Measurements from ENCODE around the gene CCDC40.

Gene CCDC40

GRCh38 chr17:80115159-80115558, 78.7 kb downstream of the CCDC40 start:
- Histone ChIP-seq H3K4me1 (ENCODE audit: control insufficient read depth, insufficient read depth, low read length) (no peaks in the 10 kb centered on the region), H3K27me3 (ENCODE audit: control insufficient read depth, insufficient read depth, low read length) (no peaks in the 10 kb centered on the region), H3K9ac (ENCODE audit: low read length) (no peak overlapping the region), H3K9me3 (ENCODE audit: control insufficient read depth, low read length) (no peaks in the 10 kb centered on the region), H3K4me3 (ENCODE audit: low read length) (no peak overlapping the region), H3K36me3 (ENCODE audit: control insufficient read depth, insufficient read depth, low read length) (no peaks in the 10 kb centered on the region)

DNA sequence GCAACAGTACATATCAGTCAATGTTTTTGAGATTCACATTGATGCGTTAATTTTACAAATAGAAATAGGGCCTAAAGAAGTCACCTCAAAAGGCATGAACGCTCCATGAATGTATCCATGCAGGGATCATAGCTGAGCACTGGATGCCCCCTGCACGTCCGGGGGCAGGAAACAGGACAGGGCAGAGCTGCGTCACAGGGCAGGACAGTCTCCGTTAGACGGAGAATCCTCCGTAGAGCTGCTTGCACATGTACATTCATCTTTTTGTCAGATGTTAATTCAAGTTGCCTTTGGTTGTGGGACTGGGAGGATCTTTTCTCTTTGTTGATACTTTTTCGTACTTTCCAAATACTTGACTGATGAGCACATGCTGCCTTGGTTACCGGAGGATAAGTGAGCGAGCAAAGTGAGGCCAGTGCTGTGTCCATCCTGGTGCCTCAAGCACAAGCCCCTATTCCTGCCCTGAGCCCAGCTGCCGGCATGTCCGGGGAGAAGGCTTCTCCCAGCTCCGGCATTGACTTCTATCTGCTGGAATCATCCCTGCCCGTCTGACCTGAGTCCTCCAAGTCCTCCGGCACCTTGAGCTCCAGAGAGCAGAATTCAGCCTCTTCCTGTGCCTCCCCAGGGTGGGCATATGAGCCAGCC, 80.0 kb downstream of the CCDC40 start:
- H3K27me3 ChIP-seq (ENCODE audit: control insufficient read depth, insufficient read depth, low read length): no peaks in the 10 kb centered on the region
- no peak overlapping the region for H3K9ac ChIP-seq (ENCODE audit: low read length)
- no peak overlapping the region for H3K4me3 ChIP-seq (ENCODE audit: low read length)
- H3K36me3 ChIP-seq (ENCODE audit: control insufficient read depth, insufficient read depth, low read length): no peaks in the 10 kb centered on the region
- H3K4me1 ChIP-seq (ENCODE audit: control insufficient read depth, insufficient read depth, low read length): no peaks in the 10 kb centered on the region
- no peaks in the 10 kb centered on the region for H3K9me3 ChIP-seq (ENCODE audit: control insufficient read depth, low read length)

DNA sequence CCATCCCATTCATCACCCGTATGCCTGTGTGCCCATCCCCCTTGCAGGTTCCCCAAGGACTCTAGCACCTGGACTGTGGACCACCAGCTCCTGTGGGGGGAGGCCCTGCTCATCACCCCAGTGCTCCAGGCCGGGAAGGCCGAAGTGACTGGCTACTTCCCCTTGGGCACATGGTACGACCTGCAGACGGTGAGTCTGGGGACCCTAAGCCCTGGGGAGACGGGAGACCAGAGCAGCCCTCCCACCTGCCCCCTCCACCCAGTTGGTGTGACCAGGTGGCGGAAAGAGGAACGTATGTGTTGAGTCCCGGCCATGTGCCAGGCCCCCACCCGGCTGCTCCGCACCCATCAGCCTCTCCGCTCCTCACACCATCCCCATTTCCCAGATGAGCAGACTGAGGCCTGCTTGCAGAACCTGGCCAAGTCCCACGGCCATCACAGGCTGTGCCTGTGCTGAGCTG, 80.5 kb downstream of the CCDC40 start:
- H3K4me1 ChIP-seq (ENCODE audit: control insufficient read depth, insufficient read depth, low read length): no peaks in the 10 kb centered on the region
- H3K9me3 ChIP-seq (ENCODE audit: control insufficient read depth, low read length): no peaks in the 10 kb centered on the region
- no peaks in the 10 kb centered on the region for H3K36me3 ChIP-seq (ENCODE audit: control insufficient read depth, insufficient read depth, low read length)
- no peaks in the 10 kb centered on the region for H3K27me3 ChIP-seq (ENCODE audit: control insufficient read depth, insufficient read depth, low read length)
- no peak overlapping the region for H3K9ac ChIP-seq (ENCODE audit: low read length)
- no peak overlapping the region for H3K4me3 ChIP-seq (ENCODE audit: low read length)

- Histone ChIP-seq H3K4me1 (ENCODE audit: control insufficient read depth, insufficient read depth, low read length) (no peaks in the 10 kb centered on the region), H3K9me3 (ENCODE audit: control insufficient read depth, low read length) (no peaks in the 10 kb centered on the region), H3K9ac (ENCODE audit: low read length) (no peak overlapping the region), H3K27me3 (ENCODE audit: control insufficient read depth, insufficient read depth, low read length) (no peaks in the 10 kb centered on the region), H3K4me3 (ENCODE audit: low read length) (no peak overlapping the region), H3K36me3 (ENCODE audit: control insufficient read depth, insufficient read depth, low read length) (no peaks in the 10 kb centered on the region)
These were observed 81.3 kb downstream of the CCDC40 start for GRCh38 chr17:80117491-80118401.

DNA sequence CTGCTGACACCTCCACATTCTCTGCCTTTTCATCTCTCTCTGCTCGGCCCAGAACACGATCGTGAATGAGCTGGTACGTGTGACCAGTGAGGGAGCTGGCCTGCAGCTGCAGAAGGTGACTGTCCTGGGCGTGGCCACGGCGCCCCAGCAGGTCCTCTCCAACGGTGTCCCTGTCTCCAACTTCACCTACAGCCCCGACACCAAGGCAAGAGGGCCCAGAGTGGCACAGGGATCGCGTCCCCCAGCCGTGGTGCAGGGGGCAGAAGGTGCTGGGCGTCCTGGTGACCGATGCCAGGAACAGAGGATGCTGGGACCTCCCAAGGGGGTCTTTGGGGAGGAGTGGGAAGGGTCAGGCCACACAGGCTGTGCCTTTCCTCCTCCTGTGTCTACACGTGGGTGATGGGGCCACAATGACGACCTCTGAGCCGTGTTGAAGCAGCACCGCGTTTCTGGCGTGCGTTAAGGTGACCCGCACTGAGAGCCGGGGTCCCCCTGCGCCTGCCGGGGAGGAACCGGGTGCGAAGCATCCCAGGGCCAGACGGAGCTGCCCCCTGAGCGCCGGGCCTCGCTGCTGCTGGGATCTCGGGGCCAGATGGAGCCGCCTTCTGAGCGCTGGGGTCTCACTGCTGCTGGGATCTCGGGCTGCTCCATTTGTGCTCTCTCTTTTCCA, 82.3 kb downstream of the CCDC40 start:
- Histone ChIP-seq H3K9me3 (ENCODE audit: control insufficient read depth, low read length) (no peaks in the 10 kb centered on the region), H3K4me3 (ENCODE audit: low read length) (no peak overlapping the region), H3K36me3 (ENCODE audit: control insufficient read depth, insufficient read depth, low read length) (no peaks in the 10 kb centered on the region), H3K4me1 (ENCODE audit: control insufficient read depth, insufficient read depth, low read length) (no peaks in the 10 kb centered on the region), H3K27me3 (ENCODE audit: control insufficient read depth, insufficient read depth, low read length) (no peaks in the 10 kb centered on the region), H3K9ac (ENCODE audit: low read length) (no peak overlapping the region)

DNA sequence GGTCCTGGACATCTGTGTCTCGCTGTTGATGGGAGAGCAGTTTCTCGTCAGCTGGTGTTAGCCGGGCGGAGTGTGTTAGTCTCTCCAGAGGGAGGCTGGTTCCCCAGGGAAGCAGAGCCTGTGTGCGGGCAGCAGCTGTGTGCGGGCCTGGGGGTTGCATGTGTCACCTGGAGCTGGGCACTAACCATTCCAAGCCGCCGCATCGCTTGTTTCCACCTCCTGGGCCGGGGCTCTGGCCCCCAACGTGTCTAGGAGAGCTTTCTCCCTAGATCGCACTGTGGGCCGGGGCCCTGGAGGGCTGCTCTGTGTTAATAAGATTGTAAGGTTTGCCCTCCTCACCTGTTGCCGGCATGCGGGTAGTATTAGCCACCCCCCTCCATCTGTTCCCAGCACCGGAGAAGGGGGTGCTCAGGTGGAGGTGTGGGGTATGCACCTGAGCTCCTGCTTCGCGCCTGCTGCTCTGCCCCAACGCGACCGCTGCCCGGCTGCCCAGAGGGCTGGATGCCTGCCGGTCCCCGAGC, 82.9 kb downstream of the CCDC40 start:
- H3K4me3 ChIP-seq (ENCODE audit: low read length): no peak overlapping the region
- H3K4me1 ChIP-seq (ENCODE audit: control insufficient read depth, insufficient read depth, low read length): no peaks in the 10 kb centered on the region
- no peaks in the 10 kb centered on the region for H3K27me3 ChIP-seq (ENCODE audit: control insufficient read depth, insufficient read depth, low read length)
- no peaks in the 10 kb centered on the region for H3K9me3 ChIP-seq (ENCODE audit: control insufficient read depth, low read length)
- H3K9ac ChIP-seq (ENCODE audit: low read length): no peak overlapping the region
- H3K36me3 ChIP-seq (ENCODE audit: control insufficient read depth, insufficient read depth, low read length): no peaks in the 10 kb centered on the region

DNA sequence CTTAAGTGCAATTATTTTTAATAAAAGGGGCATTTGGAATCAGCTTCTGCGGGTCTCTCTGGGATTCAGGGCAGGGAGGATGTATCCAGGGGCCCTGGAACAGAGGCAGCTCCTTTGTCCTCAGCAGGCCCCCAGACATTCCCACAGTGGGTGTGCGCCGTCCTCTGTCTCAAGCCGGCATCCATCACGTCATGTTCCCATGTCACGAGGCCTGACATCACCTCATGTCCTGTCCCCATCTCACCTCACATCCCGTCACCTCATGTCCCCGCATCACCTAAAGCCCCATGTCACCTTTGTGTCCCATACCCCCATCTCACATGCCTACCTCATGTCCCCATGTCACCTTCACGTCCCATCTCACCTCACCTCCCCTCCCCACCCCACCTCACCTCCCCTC, 83.4 kb downstream of the CCDC40 start:
- no peak overlapping the region for H3K4me3 ChIP-seq (ENCODE audit: low read length)
- no peaks in the 10 kb centered on the region for H3K27me3 ChIP-seq (ENCODE audit: control insufficient read depth, insufficient read depth, low read length)
- no peaks in the 10 kb centered on the region for H3K9me3 ChIP-seq (ENCODE audit: control insufficient read depth, low read length)
- H3K4me1 ChIP-seq (ENCODE audit: control insufficient read depth, insufficient read depth, low read length): no peaks in the 10 kb centered on the region
- H3K9ac ChIP-seq (ENCODE audit: low read length): no peak overlapping the region
- H3K36me3 ChIP-seq (ENCODE audit: control insufficient read depth, insufficient read depth, low read length): no peaks in the 10 kb centered on the region

GRCh38 chr17:80122026-80122575, 85.7 kb downstream of the CCDC40 start:
- Histone ChIP-seq H3K36me3 (ENCODE audit: control insufficient read depth, insufficient read depth, low read length) (no peaks in the 10 kb centered on the region), H3K27me3 (ENCODE audit: control insufficient read depth, insufficient read depth, low read length) (no peaks in the 10 kb centered on the region), H3K9ac (ENCODE audit: low read length) (no peak overlapping the region), H3K4me1 (ENCODE audit: control insufficient read depth, insufficient read depth, low read length) (no peaks in the 10 kb centered on the region), H3K4me3 (ENCODE audit: low read length) (no peak overlapping the region), H3K9me3 (ENCODE audit: control insufficient read depth, low read length) (no peaks in the 10 kb centered on the region)

GRCh38 chr17:80122926-80123505, 86.6 kb downstream of the CCDC40 start:
- Histone ChIP-seq H3K4me3 (ENCODE audit: low read length) (no peak overlapping the region), H3K9ac (ENCODE audit: low read length) (no peak overlapping the region), H3K4me1 (ENCODE audit: control insufficient read depth, insufficient read depth, low read length) (no peaks in the 10 kb centered on the region), H3K27me3 (ENCODE audit: control insufficient read depth, insufficient read depth, low read length) (no peaks in the 10 kb centered on the region), H3K36me3 (ENCODE audit: control insufficient read depth, insufficient read depth, low read length) (no peaks in the 10 kb centered on the region), H3K9me3 (ENCODE audit: control insufficient read depth, low read length) (no peaks in the 10 kb centered on the region)

DNA sequence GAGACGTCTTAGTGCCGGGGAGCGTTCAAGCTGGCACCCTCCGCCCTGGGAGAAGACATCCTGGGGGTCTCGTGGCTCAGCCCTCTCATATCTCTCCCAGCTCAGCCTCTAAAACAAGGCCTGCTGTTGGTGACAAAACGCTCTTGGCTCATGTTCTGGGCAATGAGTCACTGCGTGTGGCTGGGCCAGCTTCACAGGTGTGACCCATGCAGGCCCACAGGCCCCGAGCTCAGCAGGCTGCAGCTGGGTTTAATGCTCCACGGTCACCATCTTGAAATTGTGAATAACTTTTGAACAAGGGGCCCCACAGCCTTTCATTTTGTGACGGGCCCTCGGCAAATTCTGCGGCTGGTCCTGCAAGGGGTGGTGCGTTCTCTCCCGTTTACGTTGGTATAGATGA, 87.3 kb downstream of the CCDC40 start:
- Histone ChIP-seq H3K36me3 (ENCODE audit: control insufficient read depth, insufficient read depth, low read length) (no peaks in the 10 kb centered on the region), H3K4me3 (ENCODE audit: low read length) (no peak overlapping the region), H3K9ac (ENCODE audit: low read length) (no peak overlapping the region), H3K9me3 (ENCODE audit: control insufficient read depth, low read length) (no peaks in the 10 kb centered on the region), H3K4me1 (ENCODE audit: control insufficient read depth, insufficient read depth, low read length) (no peaks in the 10 kb centered on the region), H3K27me3 (ENCODE audit: control insufficient read depth, insufficient read depth, low read length) (no peaks in the 10 kb centered on the region)

DNA sequence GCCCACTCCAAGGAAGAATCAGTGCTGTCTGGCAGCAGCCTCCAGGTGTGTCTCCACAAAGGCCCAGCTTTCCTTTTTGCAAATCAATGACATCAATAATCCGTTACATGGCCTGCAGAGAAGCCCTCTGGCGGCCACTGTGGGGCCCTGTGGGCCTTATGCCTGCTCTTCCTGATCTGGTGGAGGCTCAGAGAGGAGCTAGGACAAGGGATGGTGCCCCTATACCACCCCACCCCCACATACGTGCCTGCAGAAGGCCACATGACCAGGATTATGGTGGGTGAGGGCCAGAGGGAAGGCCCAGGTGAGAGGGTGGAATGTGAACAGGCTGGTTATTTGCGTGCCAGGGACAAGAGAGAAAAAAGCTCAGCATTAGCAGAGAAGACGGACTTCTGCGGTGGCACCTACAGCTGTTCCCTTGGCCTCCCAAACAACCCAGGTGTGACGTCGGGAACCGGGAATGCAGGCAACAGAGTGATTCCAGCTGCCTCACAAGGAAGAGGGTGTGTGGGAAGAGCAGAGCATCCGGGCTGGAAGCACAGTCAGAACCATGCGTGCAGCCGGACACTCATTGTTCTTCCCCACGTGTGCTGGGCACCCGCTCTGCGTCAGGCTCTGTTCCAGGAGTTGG, 88.0 kb downstream of the CCDC40 start:
- no peak overlapping the region for H3K9ac ChIP-seq (ENCODE audit: low read length)
- no peak overlapping the region for H3K4me3 ChIP-seq (ENCODE audit: low read length)
- H3K36me3 ChIP-seq (ENCODE audit: control insufficient read depth, insufficient read depth, low read length): no peaks in the 10 kb centered on the region
- no peaks in the 10 kb centered on the region for H3K27me3 ChIP-seq (ENCODE audit: control insufficient read depth, insufficient read depth, low read length)
- H3K4me1 ChIP-seq (ENCODE audit: control insufficient read depth, insufficient read depth, low read length): no peaks in the 10 kb centered on the region
- H3K9me3 ChIP-seq (ENCODE audit: control insufficient read depth, low read length): no peaks in the 10 kb centered on the region

Data from mucosa of stomach (tissue), 1 donor.